ENCODE results near the gene STXBP3.
"Not testable (repeated sequence)": the region's sequence is repeated elsewhere in the genome, so short reads cannot be mapped to it uniquely, and the experiment has no call there.

The STXBP3 gene, protein sequence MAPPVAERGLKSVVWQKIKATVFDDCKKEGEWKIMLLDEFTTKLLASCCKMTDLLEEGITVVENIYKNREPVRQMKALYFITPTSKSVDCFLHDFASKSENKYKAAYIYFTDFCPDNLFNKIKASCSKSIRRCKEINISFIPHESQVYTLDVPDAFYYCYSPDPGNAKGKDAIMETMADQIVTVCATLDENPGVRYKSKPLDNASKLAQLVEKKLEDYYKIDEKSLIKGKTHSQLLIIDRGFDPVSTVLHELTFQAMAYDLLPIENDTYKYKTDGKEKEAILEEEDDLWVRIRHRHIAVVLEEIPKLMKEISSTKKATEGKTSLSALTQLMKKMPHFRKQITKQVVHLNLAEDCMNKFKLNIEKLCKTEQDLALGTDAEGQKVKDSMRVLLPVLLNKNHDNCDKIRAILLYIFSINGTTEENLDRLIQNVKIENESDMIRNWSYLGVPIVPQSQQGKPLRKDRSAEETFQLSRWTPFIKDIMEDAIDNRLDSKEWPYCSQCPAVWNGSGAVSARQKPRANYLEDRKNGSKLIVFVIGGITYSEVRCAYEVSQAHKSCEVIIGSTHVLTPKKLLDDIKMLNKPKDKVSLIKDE

DNA sequence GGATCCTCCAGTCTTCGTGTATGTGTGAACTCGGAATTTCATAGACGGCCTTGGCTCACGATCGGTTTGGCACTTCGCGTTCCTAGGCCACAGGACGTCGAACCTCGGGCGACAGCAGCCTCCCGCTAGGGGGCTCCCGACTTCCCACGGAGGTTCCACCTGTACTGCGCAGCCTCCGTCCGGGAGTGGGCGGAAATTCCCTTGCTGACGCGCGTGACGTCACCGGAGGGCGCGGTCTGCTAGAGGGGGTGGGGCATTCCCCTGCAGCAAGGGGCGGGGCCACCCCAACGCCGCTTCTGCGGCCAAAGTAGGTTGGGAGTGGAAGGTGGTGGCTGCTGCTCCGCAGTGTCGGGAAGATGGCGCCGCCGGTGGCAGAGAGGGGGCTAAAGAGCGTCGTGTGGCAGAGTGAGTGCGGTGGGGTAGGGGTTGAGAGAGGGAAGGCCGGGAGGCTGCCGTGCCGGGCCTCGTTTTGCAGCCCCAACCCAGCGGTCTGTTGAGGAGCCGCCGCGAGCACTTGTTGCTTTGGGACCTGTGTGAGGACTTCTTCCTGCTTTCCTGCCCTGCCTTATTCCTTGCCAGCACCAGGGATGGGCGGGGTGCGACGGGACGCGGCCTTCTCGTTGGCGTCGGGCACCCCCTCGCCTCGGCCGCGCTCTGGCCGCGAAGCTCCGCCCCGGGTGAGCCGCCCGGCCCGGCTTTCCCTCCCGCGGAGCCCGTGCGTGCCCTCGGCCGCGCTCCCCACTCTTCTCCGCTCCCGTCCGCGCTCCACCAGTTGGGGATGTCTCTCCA lies at the start of gene STXBP3:
STXBP3 (plus strand) TSS at position 293 of the 789 bp plus-strand sequence; CDS start at position 357, 64 bp downstream.
- DNase-seq, result peak; percentile 97

DNA sequence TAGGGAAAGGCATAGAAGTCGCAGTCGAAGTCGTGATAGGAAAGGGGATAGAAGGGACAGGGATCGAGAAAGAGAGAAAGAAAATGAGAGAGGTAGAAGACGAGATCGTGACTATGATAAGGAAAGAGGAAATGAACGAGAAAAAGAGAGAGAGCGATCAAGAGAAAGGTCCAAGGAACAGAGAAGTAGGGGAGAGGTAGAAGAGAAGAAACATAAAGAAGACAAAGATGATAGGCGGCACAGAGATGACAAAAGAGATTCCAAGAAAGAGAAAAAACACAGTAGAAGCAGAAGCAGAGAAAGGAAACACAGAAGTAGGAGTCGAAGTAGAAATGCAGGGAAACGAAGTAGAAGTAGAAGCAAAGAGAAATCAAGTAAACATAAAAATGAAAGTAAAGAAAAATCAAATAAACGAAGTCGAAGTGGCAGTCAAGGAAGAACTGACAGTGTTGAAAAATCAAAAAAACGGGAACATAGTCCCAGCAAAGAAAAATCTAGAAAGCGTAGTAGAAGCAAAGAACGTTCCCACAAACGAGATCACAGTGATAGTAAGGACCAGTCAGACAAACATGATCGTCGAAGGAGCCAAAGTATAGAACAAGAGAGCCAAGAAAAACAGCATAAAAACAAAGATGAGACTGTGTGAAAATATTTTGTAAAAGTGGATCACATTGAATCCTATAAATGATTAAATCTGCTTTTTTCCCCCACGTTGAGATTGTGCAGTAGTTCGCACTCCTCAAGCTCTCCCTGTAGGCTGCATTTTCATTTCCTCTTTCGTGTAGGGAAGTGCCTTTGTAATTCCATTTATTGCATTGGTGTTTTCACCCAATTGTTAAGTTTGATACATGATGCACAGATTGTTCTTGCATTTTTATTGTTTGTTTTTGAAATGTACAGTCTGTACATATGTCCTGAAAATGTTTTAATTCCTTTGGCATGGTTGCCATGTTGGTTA lies 46.8 kb upstream of the STXBP3 start:
- no peak for DNase-seq

DNA sequence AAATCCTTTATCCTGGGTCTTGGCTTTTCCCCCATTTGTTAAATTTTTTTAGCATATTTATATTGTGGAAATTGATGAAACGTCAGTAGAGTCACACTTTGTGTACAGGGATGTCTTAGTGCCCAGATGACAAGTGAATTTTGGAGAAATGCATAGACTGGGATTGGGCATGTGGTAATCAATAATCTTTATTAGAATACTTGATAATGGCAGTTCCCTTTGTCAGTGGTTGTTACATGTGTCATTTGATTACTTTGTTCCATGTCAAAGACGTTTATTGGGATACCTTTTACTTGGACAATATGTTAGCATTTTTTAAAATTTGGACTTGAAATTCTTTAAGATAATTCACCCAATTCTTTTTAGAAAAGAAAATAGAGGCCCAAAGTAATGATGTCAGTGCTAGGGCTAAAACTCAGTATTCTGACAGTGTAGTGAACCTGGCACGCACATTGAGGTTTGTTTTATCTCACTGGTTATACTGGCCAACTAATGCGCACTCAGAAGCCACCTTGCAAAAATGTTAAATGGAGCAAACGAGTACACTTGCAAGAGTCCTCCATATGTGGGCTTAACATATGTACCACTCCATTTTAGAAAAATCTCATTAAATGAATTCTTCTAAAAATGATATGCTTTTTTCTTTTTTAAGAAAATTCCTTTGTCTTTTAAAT lies 45.2 kb upstream of the STXBP3 start:
- DNase-seq, result no peak

DNA sequence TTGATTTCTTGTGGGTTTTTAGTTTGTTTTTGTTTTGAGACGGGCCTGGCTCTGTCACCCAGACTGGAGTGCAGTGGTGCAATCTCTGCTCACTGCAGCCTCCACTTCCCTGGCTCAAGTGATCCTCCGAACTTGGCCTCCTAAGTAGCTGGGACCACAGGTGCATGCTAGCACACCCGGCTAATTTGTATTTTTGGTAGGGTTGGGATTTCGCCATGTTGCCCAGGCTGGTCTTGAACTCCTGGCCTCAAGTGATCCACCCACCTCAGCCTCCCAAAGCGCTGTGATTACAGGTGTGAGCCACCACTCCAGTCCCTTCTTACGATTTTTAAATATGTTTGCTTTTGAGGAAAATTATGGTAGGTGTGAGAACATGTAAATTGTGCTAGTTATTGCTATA lies 44.4 kb upstream of the STXBP3 start:
- not testable (repeated sequence) for DNase-seq

DNA sequence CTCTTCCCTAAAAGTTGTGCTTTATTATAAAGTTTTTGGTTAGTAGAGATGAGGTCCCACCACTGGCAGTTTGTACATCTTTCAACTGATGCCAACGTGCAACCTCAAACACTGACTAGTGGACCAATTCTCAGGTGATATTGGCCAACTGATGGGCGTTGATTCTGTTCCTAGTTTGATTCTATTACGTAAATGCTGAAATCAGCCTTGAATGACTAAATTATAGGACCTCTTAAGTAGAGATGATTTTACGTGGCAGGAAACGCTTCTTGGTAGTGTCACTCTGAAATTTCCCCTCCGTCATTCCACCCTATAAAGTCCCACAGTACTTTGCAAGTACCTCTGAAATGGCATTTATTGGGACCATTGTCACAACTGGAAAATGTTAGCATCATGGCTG lies 42.5 kb upstream of the STXBP3 start:
- peak; percentile 41 for DNase-seq

DNA sequence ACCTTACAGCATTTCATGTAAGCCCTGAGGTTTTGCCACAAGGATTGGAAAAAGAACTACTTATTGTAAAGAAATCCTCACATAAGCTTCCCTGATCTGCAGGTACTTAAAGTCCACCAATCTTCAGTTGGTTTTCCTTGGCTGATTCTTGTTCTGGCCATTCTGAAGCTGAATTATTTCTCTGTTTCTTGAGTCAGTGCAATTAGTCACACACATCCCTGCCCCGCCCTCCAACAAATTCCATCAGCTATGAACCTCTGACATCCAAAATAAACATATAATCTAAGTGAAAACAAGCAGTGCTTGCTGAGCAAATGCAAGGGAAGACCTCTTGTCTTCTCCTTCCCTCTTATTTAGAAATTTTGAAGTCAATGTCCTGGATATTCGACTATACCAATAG lies 42.0 kb upstream of the STXBP3 start:
- DNase-seq, result peak; percentile 81

DNA sequence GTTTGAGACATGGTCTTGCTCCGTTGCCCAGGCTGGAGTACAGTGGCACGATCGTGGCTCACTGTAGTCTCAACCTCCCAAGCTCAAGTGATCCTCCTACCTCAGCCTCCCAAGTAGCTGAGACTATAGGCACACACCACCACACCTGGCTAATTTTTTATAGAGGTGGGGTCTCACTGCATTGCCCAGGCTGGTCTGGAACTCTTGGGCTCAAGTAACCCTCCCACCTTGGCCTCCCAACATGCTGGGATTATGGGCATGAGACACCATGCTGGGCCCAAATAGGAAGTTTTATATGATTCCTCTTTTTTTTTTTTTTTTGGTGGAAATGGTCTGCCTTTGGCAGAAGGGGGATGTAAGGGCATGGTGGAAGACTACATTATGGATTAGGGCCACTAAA lies 39.8 kb upstream of the STXBP3 start:
- DNase-seq, result no peak

DNA sequence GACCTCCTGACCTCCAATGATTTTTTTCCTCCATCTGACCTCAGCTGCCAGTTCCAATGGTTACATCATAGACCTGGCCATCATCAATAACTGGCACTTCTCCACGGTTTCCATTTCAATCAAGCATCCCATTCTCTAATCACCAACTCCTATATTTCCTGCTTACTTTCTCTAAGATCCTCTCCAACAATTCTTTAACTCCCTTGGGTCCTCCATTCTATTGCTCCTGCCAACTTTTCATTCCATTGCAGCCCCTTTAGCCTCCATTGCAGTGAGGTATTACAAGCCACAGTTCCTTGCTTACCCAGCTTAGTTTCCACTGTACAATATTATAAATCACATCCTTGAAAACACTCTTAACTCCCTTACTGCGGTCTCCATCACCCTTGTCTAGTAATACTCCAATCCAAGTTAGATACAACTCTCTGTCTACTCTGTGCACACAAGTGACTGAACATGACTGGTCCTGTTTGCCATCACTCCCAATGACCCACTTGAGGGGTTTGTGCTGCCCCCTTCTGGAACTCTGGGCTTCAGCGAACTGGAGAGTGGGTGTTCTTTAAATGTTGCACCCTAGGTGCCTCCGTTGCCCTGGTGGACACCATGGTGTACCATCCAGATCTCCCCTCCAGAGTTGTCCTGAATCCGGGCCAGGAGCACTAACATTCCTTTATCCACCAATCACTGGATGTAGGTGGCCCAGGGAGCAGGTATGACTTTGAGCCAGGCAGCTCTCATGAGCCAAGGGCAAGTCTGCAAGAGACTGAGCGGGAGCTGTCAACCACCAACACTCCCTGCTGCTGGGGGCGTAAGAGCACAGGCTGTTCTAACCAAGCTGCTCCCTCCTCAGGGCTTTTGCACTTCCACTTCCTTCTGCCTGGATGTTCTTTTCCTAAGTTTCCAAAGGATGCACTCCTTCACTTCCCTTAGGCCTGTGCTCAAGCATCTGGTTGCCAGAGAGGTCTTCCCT lies 37.5 kb upstream of the STXBP3 start:
- no peak for DNase-seq

DNA sequence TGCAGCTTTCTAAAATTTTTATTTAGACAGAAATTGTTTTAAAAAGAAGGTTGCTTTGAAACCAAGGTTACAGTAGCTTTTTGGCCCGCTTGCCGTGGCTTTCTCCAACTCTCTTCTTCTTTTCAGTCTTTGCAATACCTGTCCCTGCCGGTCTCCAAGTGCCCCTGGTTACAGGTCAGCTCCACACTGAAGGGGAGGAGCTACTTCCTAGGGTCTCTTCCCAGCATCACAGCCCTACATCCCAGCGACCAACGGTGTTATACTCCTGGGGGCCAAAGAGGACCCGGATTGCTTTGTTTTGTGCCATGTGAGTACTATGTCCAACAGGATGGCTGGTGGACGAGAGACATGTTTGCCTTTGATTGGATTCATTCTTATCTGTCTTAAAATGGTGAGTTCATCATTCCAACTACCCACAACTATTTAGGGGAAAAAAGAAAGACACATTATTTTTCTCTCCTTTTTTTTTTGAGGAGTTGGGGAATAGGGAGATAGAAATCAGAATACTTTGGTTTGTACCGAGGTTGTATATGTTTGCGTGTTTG lies 33.8 kb upstream of the STXBP3 start, which contains the start of gene FNDC7:
FNDC7 (plus strand) TSS at position 303 of the 545 bp plus-strand sequence; CDS start at position 329, 26 bp downstream.
- DNase-seq, result peak; percentile 13

DNA sequence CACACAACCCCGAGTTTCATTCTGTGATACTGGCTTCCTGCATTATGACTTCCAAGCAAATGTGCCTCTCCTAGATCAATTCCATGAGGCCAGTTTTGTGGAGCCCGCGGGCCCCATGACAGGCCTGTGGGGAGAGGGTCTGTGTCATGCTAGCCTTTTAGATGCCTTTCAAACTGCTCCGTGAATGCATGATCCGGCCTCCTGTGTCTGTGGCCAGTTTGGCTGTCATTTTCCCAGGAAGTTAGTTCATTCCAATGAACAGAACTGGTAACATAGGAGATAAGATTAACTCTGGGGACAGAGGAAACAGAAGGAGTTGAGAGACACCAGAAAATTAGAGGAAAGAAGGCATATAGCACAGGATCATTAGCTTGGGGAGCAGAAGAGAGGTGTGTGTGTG lies 30.5 kb upstream of the STXBP3 start:
- DNase-seq, result no peak

DNA sequence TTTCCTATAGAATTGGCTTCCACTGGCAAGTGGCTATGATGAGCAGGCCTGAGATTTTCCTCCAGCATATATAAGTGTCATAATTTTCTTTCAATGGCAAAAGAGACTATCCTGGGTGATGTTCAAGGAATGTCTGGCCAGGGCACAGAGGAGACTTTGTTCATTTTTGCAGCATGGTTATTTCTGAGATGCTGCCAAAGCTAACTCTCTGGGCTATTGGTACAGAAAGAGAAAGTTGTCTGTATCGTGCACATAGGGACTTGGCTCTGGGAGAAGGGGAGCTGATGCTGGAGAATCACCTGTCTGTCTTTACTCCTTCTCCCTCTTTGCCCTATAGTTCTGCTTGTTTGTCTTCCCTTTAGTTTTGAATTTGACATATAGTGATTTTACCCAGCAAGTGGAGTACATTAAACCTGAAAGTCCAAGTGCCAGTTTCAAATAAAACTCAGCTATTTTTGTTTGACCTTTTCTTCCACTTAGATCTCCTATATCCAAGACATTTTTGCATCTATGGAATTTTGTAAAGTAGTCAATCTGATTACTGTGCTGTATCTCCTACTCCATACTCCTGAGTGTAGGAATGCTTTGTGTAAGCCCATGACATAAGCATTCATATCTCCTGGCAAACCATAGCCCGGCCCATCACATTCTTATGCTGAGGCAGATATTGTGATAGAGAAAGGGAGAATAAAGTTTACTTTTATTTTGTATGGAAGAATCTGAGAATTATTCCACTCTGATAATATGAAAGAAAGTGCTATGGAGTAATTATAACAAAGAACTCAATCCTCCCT lies 29.8 kb upstream of the STXBP3 start:
- no peak for DNase-seq

DNA sequence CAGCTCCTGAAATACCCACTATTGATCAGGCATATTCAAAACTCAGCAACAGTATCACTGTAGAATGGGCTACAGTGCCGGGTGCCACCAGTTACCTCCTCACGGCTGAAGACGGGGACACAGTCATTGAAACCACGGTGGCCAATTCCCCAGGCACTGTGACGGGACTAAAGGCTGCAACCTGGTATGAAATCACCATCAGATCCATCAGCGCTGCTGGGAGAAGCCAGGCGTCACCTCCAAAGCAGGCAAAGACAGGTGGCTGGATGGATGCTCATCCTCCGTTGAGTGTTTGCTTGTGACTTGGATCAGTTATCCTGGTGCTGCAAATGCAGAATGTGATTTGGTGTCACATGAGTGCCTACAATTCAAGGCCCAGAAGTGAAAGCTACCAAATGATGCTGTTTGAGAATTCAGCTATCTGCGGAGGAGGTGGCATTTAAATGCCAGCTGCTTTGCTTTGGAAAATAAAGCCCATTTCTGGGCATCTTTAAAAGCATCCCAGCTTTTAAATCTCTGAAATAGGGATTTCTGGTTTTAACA lies 28.6 kb upstream of the STXBP3 start:
- DNase-seq, result no peak

DNA sequence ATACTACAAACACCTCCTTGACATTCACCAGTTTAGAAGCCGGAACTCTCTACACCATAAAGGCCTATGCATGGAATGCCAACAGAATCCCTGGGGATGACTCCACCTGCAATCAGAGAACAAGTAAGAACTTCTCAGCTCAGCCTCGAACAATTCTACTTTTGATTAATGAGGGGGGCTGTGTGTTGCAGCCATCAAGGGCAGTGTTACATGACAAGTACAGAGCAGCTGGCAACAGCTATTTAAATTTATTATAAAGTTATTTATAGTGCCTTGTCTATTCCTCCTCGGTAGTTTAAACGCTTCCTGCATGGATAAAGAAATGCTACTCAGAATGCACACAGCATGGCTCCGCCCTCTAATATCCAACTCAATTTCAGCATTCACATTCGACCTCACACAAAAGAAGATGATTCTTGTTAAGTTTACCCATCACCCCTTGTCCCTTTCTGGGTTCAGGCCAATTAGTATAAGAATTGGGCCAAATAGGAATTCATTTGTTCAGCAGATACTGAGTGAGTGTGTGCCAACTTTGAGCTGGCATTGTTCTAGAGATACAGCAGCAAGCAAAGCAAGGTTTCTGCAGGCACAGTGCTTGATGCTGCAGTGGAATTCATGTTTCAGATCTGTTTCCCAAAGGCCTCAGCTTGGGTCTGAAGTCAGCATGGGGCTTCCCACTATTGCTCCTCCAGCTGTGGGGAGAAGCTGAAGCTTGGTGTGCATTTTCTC lies 27.4 kb upstream of the STXBP3 start:
- no peak for DNase-seq

DNA sequence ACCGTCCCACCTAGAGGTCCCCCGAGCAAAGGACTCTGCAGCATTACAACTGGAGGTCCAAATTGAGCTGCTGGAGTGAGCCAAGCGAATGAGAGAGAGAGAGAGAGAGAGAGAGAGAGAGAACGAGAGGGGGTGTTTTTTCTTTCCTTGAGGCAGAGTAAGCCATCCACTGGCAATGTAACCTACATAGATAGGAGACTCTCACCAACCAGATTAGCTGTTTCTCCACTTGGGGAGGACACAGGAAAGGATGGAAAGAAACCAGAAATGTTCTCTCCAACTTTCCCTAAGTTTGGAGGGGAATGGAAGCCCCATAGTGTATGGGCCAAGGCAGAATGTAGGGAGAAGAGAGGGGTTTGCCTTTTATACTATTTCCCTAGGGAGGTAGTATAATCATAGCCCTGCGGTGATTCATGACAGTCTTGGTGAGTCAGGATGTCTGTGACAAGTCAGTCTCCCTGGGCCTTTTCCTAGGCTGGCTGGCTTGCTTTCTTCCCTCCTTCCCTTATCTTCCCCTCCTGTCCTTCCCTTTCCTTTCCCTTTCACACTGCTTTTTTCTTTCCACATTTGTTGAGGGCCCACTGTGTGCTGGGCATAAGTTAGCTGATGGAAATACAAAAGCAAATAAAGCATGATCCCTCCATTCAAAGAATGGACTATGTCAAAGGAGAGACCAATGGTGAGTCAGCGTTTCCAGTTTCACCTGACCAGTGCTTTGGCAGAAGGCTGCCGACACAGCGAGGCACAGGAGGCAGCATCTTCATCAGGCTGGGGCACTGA lies 26.6 kb upstream of the STXBP3 start:
- DNase-seq, result peak; percentile 89

DNA sequence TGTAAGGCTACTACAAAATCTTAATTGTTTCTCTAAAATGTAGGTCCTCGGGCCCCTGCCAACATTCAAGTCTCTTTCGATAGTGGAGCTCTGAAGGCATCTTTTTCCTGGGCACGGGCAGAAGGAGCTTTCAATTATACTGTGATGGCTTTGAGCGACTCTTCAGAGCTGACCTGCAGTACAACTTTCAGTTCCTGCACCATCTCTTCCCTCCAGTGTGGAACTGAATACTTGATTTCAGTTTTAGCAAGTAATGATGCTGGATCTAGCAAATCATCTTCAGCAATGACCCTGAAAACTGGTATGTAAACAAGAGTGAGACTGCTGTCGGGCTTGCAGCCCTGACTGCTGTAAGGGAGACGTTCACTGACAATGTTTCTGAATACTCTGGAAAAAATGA lies 24.2 kb upstream of the STXBP3 start:
- no peak for DNase-seq

DNA sequence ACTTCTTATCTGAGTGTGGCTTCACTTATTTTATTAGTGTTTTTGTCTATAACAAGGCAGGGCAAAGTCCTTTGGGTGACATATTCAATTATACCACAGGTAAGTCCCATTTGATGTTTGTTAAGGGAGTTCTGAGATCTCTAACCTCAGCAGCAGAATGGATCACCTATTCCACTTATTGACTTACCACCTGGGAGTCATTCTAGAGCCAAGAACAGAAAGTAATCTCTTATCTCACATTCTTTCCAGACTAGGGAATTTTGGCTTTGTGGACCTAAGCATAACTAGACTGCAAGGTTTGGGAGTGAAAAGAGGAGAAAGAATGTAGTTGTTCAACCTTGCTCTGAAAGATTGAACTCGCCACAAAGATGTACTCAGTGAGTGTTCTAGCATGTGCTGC lies 20.6 kb upstream of the STXBP3 start:
- DNase-seq, result no peak

DNA sequence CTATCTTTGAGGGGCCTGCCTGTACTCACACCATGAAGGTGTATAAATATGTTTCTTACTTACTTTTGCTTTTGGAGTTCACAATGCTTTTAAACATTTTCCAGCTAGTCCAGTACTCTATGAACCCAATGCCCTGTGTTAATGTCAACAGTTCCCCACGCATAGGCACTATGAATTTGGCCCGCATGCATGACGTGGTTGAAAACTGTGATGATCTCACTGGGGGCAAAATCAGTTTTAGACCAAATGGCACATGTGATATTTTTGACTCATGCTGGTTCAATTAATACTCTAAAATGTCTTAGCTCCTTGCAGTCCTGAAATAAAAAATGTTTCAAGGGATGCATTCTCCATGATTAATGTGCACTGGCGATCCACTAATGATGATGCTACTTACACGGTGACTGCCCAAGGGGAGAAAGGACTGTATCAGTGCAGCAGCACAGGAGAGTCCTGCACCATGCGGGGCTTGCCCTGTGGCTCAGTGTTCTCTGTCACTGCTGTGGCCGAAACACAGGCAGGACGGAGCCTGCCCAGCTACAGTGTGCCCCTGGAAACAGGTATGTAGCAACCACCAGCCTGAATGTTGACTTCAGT lies 18.0 kb upstream of the STXBP3 start:
- DNase-seq, result no peak
